MM.1S (cell line): ENCODE data around the gene RFNG.

Experiments used
- CTCF ChIP-seq: fragments of 300-600 bp; sonication (generic); IDR thresholded peaks from 2 replicates; pipeline ENCODE4 v1.5.1; 2016; ENCODE audit warnings: antibody characterized with exemption, low read length, mixed read lengths
- EZH2 ChIP-seq: fragments of 300-600 bp; sonication (generic); optimal IDR thresholded peaks from 2 replicates; pipeline ENCODE3; 2017; ENCODE audit warnings: low read depth, mild to moderate bottlenecking, antibody characterized with exemption, low read length, mixed read lengths
- EZH2phosphoT487 ChIP-seq: fragments of 300-600 bp; sonication (generic); IDR thresholded peaks from 2 replicates; pipeline ENCODE4 v1.6.1; 2018; ENCODE audit warnings: antibody characterized with exemption, low read length

- TF ChIP-seq CTCF, result no peak
- no peak for TF ChIP-seq EZH2phosphoT487
- no peak for TF ChIP-seq EZH2
Measured at GRCh38 chr17:82101301-82101715, 49.7 kb upstream of the RFNG start.
